ENCODE measurements around the gene RNASE1.
"Not testable (repeated sequence)": the region's sequence is repeated elsewhere in the genome, so short reads cannot be mapped to it uniquely, and the experiment has no call there.

The RNASE1 gene

DNA sequence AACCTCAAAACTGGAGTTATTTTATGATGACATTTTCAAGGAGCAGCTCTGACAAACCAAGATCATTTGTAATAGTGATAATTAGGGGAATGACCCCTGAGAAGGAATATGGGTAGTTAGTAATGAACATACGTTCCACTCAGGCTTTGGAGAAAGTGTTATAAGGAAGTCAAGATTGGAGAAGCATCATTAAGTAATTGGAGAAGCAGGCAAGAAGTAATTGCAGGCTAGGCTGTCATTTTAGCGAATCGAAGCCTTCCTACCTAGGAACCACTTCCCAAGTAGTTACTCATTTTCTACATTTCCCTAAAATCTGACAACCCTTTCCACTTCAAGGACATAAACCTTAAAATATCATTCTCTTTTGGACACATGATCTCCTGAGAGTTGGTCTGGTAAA lies 33.2 kb downstream of the RNASE1 start:
- DNase-seq, result no peak

DNA sequence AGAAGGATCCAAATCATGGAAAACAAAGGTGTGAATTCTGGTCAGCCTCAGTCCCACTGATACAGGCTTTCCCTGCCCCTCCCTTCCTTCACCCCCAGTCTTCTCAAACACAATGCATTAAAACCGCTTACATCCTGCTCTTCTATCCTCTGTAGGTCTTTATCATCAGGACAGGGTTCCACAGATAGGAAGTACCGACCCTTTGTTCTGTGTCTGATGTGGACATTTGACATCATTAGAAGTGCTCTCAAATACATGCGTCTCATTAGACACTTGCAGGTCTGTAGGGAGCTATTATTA lies 34.1 kb downstream of the RNASE1 start:
- no peak for DNase-seq

DNA sequence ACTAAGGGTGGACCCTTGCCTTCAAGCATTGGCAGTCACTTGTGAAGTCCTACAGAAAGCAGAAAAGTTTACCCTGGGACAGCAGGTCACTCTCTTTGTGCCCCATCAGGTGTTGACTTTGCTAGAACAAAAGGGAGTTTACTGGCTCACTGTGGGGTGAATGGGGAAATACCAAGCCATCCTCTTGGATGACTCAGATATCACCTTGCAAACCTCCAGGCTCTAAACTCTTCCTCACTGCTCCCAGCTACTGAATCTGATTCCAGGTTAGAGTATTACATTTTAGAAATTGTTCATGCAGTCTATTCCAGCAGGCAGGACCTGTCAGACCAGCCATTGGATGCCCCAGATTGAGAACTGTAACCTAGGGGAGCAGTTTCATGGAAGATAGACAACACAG lies 41.7 kb downstream of the RNASE1 start:
- no peak for DNase-seq

DNA sequence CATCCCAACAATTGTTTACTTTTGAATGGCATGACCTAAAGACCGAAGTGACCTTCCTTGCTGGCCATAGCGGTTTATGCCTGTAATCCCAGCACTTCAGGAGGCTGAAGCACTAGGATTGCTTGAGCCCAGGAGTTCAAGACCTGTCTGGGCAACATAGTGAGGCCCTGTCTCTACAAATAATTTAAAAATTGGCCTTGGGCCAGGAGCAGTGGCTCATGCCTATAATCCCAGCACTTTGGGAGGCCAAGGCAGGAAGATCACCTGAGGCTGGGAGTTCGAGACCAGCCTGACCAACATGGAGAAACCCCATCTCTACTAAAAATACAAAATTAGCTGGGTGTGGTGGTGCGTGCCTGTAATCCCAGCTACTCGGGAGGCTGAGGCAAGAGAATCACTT lies 43.2 kb downstream of the RNASE1 start:
- DNase-seq, result not testable (repeated sequence)

DNA sequence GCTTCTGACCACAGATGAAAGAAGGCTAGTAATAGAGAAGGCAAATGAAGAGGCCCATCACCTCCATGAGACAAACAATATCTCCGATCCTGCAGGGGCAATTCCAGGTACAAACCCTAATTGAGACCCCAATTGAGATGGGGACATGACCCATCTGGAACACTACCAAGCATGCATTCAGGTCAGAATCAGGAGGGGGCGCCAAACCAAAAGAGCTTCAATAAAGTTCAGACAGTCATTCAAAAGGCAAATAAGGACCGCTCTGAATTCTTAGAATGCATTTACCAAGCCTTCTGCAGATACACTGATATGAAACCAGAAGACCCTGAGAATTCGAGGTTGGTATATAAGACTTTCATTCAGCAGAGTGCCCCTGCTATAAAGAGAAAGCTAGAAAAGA lies 44.7 kb downstream of the RNASE1 start:
- DNase-seq, result no peak

DNA sequence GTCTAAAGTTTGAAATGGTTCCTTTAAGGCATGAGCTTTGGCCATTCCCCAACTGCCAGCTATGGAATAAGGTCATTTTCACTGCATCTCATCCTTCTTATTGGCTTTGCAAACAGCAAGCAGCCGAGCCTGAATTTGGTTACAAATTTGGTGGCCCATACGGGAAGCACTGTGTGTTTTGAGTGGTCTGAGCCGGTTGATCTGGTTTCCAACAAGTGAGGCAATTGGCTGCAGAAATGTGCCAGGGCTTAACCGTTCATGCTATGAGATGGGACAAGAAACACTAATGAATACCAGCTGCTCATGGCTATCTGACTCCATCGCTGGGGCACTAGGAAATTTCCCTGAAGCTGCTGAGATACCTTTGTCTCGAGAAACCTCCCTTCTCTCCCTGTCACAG lies 47.6 kb downstream of the RNASE1 start:
- DNase-seq, result no peak

DNA sequence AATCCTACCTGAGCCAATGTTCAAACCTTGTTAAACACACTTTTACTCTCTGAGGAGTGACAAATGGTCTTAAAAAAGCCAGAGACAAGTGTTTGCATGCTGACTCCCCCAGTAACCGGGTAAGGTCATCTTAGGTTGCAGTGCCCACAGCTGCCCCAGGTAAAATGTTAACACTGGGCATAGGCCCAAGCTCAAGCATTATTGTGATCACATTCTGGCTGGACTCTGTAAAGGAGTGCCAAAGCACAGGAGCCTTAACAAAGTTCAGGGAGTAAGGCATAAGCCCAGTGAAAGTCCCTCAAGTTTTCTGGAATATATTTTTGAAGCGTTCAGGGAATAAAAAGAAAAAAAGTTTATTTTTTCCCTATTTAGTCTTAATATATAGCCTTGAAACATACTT lies 48.3 kb downstream of the RNASE1 start:
- no peak for DNase-seq

DNA sequence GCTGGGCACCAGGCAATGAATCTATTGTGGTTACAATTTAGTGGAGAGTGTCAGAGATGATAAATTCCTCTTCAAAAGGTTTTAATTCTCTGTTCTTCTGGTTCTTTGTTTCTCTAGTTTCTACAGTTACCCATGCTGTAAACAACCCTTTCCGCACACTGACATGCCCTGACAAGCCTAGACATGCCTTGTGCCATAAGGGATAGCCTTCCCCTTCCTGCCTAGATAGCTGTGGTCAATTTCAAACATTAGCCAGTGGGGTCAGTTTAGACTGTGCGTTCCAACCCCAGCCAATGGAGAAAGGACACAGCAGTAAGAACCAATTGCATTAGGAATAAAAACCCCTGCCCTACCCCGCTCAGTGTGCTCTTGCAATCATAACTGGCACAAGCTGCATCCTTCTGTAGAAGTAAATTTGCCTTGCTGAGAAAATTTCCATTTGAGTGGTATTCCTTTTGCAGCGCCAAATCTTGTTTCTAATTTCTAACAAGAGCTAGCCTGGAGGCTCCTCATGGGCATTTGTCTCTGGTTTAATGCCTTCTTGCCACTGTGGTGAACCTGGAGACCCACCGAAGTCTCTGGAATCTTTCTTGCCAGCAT lies 50.6 kb downstream of the RNASE1 start:
- DNase-seq, result no peak

Data from right forelimb (tissue), 1 donor.